GM21526 (cell line): Measurements from ENCODE around the gene HPS1.

Source experiments
- ATAC-seq: cut with Tn5 transposase; IDR thresholded peaks from one replicate; pipeline ENCODE4 v1.9.1; 2021; ENCODE audit warnings: moderate library complexity; ENCODE audit not compliant: unreplicated experiment, low FRiP score

Gene HPS1

DNA sequence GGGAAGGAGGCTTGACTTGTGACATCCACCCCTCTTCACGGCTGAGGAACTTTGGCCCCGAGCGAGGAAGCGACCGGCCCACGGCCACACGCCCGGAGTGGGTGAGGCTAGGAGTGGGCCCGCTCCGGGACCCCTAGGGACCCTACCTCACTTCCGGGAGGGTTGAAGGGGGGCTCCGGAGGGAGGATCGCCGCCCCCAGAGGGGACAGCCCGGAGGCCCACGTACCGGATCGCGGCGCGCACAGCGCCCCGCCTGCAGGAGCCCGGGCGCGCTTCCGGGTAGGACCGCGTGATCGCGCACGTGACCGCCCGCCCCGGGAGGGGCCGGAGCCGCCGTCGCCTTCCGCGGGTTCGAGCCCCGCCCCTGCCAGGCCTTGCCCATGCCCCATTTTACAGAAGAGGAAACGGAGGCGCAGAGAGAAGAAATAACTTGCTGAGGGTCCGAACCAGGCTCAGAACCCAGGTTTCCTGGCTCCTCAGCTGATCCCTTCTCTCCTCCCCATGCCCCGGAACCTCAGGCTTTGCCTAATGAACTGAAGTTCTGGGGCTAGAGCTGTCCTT is at the start of gene HPS1:
HPS1 (minus strand) TSS at position 275 of the 561 bp plus-strand sequence. CDS start 3,695 bp downstream, outside the sequence.
- peak; percentile 88 for ATAC-seq

DNA sequence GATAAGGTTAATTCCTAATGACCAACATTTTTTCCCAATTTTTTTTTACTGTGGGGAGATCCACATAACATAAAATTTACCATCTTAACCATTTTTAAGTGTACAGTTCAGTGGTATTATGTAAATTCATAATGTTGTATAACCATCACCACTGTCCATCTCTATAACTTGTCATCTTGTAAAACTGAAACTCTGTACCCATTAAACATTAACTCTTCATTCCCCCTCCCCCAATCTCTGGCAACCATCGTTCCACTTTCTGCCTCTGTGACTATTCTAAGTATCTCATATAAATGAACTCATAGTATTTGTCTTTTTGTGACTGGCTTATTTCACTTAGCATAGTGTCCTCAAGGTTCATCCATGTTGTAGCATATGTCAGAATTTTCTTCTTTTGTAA is 46.0 kb upstream of the HPS1 start:
- no peak for ATAC-seq

DNA sequence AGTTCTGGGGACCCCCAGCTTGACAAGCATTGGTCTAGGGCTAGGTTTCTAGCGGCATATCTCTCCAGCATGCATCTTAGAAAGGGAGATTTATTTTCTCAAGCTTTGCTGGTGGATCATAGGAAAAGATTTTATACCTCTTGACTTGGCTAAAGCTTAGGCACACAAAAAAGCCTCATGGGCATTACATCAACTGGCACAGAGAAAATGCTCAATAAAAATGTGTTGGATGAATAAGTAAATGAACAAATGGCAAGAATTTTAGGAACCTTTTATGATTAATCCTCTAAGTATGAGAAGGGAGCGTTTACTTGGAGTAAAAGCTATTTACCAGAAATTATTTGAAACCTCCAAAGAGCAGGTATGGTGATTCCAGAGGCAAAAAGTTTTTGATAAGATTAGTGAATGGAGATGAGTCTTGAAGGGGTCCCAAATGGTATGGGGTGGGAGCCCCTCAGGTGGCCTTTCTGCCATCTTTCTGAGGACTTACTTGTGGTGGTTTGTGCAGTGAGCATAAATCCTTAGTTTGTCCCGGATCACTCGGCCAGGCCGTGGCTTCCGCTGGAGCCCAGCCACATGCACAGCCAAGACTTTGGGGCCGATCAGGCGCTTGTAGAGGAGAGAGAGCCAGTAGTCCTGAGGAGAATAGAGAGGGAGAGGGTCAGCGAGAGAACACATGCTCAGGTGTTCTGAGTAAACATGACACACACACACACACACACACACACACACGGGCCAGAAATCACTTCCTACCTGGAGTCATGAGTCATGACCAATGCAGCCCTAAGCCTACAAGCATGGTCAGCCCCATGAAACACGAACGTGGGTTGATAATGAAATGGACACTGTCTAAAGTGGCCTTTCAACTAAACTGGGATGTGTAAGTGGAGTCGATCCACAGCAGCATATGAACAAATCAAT is 43.1 kb upstream of the HPS1 start:
- ATAC-seq: no peak

DNA sequence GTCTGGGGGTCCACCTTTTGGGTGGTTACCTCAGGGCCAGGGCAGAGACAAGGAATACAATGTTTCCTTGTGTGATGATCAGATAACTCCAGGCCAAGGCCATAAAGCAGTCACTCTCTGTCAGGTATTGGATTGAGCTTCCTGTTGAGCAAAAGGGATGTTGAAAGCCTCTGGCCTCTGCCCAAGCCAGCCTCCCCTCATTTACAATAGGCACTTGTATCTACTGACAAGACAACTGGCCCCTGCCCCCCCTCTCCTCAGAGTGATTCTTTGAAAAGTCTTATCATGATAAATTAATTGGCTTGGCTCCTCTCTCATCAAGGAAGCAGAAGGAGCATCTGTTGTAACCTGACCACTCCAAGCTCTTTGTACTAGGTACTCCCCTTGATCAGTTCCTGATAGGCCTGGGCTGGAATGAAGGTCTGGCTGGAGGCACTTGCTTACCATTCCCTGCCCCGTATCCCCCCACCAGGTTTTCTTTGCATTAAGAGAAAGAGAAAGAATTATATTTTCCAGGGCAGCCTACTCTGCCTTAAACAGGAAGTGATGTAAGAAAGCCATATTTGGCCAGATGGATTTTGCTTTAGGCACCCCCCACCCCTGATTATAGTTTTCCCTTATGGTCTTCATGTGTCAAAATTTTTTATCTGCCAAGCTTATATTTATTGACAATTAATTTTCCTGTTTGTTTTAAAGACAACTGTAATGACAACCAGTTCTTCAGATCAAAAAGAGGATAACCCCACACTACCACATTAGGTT is 42.1 kb upstream of the HPS1 start:
- no peak for ATAC-seq

DNA sequence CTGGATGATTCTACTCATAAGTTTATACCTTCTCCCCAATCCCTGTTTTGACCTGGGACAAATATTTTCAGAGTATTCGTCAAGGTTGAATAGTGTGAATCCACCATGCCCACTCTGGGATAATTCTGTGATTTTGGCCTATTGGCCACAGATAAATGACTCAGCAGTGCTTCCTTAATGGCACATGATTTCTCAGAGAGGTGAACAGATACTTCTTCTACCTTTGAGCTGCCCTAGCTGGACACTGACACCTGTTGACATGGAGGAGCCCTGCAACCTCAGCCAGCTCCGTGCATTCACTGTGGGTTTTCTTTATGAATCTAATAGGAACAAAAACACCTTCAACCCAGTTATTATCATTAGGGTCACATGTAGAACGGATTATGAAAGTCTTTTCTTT is 40.9 kb upstream of the HPS1 start:
- no peak for ATAC-seq

DNA sequence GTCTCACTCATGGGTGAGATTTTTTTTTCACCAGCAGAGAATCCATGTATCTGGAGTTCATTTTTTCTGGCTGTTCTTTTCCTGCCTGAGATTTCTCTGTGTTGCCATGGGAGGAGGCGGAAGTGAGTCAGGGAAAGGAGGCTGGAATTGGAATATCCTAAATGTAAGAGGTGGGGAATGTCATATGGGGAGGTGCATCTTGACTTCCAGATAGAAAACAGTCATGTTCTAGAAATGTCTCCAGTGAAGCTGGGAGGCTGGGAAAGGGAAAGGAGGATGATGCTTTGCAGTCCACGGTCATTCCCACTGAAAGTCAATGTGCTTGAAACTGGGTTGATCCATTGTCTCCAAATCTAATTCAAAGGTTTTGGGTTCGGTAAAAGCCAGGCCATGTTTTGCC is 39.7 kb upstream of the HPS1 start:
- ATAC-seq: no peak

DNA sequence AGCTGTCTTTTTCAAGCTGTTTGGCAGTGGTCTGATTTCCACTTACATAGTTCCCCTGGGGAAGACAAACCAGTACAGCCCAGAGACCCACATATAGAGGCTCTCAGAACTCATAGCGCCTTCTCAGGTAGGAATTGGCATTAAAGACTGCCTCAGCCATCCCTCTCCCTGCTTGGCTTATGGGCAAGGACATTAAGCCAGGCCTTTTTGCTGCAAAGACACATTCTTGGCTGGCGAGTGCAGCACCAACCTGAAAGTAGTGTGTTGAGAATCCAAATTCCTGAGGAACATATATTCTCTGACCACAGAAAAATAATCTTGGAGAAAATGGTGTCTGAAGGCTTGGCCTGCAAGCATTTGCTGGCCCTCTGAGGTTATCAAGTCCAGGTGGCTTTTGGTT is 39.2 kb upstream of the HPS1 start:
- no peak for ATAC-seq

DNA sequence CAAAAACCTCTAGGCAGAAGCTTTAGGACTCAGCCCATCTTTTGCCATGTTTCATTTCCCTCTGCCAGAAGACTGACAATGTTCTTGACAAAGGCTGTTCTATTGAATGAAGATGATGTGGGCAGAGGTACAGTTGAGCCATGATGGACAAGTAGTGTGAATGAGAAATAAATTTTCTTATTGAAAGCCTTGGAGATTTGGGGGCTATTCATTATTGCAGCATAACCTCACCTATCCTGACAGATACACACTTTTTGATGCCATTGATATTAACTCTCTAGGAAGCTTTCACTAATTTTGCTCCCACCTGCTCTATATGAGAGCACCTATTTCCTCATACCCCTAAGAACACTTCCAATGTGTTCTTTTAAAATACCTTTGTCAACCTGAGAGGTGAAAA is 36.9 kb upstream of the HPS1 start:
- no peak for ATAC-seq

DNA sequence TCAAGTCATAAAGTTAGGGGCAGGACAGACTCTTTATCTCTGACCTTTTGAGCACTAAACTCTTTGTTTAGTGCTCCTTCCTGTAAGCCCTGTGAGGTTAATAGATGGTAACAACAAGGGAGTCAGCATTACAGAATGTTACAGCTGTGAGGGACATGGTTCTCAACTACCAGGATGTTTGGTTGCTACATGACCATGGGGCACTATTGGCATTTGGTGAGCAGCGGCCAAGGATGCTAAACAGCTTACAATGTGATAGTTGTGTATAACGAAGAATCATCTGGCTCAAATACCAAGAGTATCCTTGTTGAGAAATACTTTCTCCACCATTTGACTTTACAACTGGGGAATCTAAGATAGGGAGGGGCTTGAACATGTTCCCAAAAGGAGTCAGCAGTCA is 35.4 kb upstream of the HPS1 start:
- no peak for ATAC-seq

DNA sequence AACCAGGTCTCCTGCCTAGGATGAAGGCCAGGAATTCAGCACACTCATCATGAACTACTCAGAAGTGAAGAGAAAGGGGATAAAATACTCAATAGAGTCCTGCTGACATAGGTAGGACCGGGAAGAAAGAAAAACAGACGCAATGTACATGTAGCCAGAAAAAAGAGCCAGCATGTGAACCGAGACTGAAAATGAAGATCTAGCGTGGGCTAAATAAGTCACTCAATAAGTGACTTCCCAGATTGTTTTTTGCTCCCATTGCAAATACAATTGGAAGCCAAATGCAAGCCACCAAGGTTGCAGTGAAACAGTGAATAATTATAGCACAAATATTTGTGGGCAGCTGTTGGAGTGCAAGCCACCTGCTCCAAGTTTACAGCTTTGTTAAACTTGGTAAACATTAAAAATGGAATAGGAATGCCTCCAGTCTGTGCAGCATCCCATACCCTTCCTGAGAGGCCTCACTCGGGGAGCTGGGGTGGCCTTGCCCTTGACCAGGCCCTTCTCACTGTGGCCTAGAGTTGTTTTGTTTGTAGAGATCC is 34.7 kb upstream of the HPS1 start:
- no peak for ATAC-seq

DNA sequence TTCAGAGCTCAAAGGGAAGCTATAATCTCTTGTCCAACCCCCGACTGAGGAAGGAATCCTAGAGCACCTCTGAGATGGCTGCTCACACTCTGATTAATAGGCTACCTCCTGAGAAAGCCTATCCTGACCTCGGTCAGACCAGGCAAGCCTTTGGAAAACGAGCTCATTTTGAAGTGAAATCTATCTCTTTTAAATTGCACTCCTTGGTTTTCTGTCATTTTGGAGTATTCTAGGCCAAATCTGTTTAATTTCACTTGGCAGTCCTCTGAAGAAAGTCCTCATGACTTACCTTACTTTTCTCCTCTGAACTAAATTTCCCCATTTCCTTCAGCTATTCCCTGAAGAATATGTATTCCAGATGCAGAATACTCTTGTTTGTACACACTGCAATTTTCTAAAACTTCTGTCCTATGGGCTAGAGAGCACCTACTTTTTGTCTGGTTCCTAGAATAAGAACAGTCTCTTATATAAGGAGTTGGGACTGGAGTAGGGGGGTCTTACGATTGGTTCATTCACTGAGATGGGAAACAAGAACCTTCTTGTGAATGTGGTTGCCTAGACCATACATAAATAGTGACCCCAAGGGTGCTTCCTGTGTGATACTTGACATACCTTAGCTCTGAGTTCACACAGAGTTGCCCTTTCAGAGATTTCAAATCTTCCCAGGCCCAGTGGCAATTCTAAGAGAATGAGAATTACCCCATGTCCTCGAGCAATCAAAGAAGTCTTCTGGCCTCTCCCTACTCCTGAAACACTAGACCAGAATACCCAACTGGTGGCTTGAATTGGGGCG is 31.9 kb upstream of the HPS1 start:
- ATAC-seq: no peak

DNA sequence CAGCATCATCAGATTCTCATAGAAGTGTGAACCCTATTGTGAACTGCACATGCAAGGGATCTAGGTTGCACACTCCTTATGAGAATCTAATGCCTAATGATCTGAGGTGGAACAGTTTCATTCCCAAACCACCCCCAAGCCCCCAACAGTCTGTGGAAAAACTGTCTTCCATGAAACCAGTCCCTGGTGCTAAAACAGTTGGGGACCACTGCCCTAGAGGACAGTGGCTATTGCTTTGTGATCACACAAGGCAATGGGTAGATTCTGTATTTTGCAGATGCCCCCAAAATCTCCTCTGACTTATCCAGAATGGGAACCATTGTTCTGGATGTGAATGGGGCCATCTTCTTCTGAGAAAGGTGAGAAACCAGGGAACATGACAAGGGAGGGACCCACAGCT is 31.1 kb upstream of the HPS1 start:
- ATAC-seq: no peak

DNA sequence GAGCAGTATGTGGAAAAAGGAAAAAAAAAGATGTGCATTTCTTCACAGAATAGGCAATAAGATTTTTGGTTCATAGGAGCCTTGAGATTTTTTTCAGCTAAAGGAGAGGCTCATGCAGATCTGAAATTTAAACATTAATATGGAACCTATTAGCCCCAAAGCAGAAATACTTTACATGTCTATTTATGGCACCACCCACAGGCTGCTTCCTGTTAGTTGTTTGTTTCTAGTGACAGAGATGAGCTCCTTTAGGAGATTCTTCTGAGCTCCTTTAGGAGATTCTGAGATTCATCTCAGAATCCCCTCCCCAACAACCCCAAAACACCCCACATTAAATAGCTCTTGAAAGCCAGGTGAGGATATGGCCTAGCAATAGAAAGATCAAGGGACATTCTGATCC is 27.9 kb upstream of the HPS1 start:
- peak; percentile 64 for ATAC-seq

DNA sequence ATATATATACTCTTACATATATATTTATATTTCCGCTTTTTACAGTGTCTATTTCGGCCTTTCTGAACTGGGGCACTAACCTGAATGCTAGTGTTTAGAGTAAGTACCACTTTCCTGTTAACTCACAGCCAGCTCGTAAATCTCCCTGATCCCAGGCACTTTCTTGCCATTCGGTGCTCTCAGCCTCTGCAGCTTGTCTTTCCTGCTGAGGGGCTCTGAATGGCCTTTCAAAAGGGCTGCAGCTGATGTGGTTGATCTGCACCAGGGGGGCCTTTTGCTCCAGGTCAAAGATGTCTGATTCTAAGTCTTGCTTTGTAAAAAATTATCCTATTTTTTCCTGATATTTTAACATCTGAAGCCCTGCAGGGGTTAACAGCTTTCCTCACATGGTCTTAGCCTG is 25.5 kb upstream of the HPS1 start:
- ATAC-seq: no peak

DNA sequence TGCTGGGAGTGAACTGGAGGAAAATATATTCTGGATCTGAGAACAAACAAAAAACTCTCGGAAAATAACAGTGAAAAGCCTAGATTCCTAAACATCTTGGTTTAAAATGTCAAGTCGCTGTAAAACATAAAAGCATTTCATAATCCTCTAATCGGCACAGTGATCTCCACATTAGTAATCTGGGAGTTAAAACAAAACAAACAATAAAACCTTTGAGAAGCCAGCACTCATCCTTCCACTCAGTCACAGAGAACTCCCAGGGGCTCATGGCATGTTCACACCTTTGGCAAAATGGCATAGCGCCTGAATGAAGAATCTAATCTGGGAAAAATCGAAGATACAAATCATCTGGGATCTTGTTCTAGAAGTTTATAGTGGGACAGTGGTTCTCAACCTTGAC is 24.1 kb upstream of the HPS1 start:
- no peak for ATAC-seq

DNA sequence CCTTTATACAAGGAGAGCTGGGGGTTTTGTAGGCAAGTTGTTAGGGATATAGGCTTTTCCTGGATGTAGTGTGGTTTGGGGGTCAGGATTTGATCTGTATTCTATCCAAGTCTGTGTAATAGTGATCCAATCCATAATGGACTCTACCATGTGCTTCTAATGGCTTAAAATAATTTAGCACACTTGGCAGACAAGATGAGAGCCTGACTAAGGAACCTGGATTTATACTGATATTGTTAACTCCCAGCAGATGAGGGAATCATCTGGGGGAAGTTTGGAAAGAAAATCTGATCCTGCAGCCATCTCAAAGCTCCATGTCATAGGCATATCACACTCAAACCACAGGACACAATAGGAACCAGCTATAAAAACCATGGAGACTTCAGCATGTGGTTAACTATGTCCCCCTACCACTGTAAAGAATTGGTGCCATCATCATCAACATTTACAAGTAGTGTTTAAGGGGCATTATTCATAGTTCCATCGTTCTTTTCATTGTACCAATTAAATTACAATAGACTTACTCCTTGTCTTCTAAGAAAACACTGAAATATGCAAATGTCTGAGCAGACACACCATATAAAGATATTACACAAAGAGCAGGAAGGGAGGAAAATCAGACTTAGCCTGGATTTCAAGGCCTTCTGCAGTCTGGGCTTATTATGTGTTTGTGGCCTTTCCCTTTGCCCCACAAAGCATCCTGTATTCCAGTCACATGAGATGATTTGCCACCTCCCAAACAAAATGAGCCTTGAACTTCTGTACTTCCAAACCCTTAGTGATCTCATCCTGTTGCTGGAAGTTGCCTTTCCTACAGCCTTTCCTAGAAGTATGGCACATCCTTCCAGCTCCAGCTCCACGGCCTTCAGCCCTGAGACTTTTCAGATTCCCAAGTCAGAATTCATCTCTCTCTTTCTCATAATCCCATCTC is 22.5 kb upstream of the HPS1 start:
- no peak for ATAC-seq

DNA sequence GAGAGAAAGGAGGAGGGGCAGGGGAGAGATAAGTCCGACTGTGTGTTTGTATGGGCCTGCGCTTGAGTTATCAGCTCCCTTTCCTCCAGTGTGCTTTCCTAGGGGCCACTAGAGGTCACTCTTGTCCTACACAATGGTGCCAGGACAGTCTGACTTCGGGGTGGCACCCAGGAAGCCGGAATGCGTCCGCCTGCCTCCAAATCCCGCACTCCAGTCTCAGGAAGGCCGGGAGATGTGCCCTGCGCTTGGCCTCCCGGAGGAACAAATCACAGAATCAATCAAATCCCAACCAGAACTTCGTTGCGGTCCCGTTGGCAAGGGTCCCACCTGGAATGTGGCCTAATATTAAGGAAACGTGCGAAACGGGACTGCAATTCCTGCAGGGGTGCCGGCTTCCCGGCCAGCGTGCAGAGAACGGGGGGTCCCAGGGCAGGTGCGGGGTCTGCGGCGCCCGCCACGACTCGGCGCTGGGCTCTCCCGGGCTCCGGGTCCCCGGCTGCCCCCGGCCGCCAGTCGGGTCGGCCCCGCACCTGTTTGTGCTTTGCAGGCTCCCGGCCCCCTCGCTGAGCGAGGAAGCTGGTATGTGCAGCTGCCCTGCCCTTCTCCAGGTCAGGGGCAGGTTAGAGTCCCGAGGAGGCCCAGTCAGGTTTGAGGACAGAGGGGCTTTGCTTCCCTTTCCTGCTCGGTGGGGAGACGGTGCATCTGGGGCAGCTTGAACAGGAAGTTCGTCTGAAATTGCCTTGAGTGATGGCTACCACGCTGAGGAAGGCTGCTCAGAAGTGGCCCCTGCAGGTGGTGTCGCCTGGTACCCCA is 21.0 kb upstream of the HPS1 start:
- ATAC-seq: peak; percentile 93

DNA sequence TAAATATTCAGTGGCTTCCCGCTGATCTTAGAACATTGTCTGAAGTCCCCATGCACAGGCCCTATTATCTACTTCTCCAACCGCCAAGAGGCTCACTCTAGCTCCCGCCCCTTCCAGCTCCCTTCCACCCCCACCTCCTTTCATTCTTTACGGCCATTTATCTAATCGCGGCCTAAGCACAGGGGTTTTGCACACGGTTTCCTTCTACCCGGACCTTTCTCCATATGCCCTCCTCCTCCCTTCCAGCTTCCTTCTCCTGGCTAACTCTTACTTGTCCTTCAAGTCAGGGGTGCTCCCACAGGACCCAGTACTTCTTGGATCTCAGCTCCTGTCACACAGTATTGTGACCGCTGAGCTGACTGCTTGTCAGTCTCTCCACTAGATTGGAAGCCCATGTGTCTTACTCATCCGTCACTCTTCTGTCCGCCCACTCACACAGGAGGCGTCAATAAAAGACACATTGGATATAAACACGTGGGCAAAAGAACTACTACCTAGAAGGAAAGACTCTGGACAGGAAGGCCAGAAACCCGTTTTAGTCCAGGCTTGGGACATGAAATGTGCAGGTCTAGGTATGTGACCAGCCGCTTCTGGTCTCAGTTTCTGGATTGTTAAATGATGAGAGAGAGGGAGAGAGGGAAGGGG is 20.2 kb upstream of the HPS1 start:
- ATAC-seq: no peak
